GM12878 (cell line): ENCODE measurements around the gene NFKBIE. TPM values are rescaled to one million over a fixed set of nuclear protein-coding genes. Genes with fewer than 3 reads are reported as not detected.

Experiments used
- ATAC-seq: fragments of 200-7000 bp; cut with Tn5 transposase; 3 replicates; pipeline ENCODE4 v1.9.1; 2020; ENCODE audit warnings: mild to moderate bottlenecking, moderate library complexity
- BruUV-seq: library from RNA; stranded (reverse); fragments of 400-500 nt; replicated peaks from 2 replicates; lab custom pipeline; 2021; lab: Mats Ljungman, UMichigan
- CTCF ChIA-PET: fragments of 300-600 bp; sonication (Branson Sonifier 250); formaldehyde crosslinking; extraction: SDS; loops from one replicate; lab custom pipeline; 2021; ENCODE audit warnings: inconsistent platforms; lab: Yijun Ruan, JAX
- POLR2A ChIA-PET: fragments of 350-600 bp; formaldehyde crosslinking; extraction: SDS; loops from one replicate; lab custom pipeline; 2021; ENCODE audit warnings: inconsistent platforms; lab: Charles Lee
- RAD21 ChIA-PET: fragments of 300-600 bp; sonication (Branson Sonifier 250); formaldehyde crosslinking; loops from one replicate; lab custom pipeline; 2023; ENCODE audit warnings: antibody characterized with exemption; ENCODE audit not compliant: unreplicated experiment; lab: Charles Lee
- SMC1A ChIA-PET: fragments of 300-600 bp; sonication (Branson Sonifier 250); formaldehyde crosslinking; loops from one replicate; lab custom pipeline; 2023; ENCODE audit not compliant: unreplicated experiment, uncharacterized antibody; lab: Charles Lee
- DNase-seq: peaks from one replicate; pipeline ENCODE4 v3.0.0-alpha.2; 2011; ENCODE audit warnings: low read depth, low spot score
- FAIRE-seq: peaks from 3 replicates; lab custom pipeline; 2011; peaks lifted over from hg19 to GRCh38; lab: Jason Lieb, UNC
- H2AFZ ChIP-seq: 2 replicates; pipeline ENCODE4 v1.6.0; 2011; ENCODE audit warnings: low read depth, low read length, control low read depth; ENCODE audit not compliant: control insufficient read depth
- H3K27ac ChIP-seq: 2 replicates; pipeline ENCODE4 v1.5.1; 2011; ENCODE audit warnings: control low read depth; ENCODE audit not compliant: control insufficient read depth, insufficient read depth
- H3K27me3 ChIP-seq, 2 experiments: replicated peaks in 1 of 2; 2 replicates each; pipeline versions ENCODE4 v1.6.0 to v1.6.1; 2011; ENCODE audit warnings: low read length in 1 of 2; ENCODE audit not compliant: control insufficient read depth in 2 of 2, insufficient read depth in 2 of 2
- H3K36me3 ChIP-seq, 2 experiments: 2 replicates each; pipeline ENCODE4 v1.5.1; 2011; ENCODE audit warnings: low read length in 1 of 2; ENCODE audit not compliant: control insufficient read depth in 2 of 2, insufficient read depth in 2 of 2
- H3K4me1 ChIP-seq: 2 replicates; pipeline ENCODE4 v1.6.1; 2011; ENCODE audit warnings: mild to moderate bottlenecking, low read length, moderate library complexity, mixed read lengths; ENCODE audit not compliant: control insufficient read depth, insufficient read depth
- H3K4me2 ChIP-seq: 2 replicates; pipeline ENCODE4 v1.6.0; 2011; ENCODE audit warnings: control low read depth; ENCODE audit not compliant: control insufficient read depth, insufficient read depth
- H3K4me3 ChIP-seq: fragments of 200-600 bp; sonication (generic); 2 replicates; pipeline ENCODE4 v1.5.1; 2016
- H3K79me2 ChIP-seq: 2 replicates; pipeline ENCODE4 v1.6.0; 2011; ENCODE audit warnings: low read length; ENCODE audit not compliant: control insufficient read depth, insufficient read depth
- H3K9ac ChIP-seq: 2 replicates; pipeline ENCODE4 v1.8.0; 2011; ENCODE audit warnings: low read length, control low read depth, mixed read lengths; ENCODE audit not compliant: control insufficient read depth, insufficient read depth
- H3K9me3 ChIP-seq: replicated peaks from 3 replicates; pipeline ENCODE4 v1.5.1; 2011; ENCODE audit warnings: mild to moderate bottlenecking, low read length; ENCODE audit not compliant: control insufficient read depth, insufficient read depth
- H4K20me1 ChIP-seq: 2 replicates; pipeline ENCODE4 v1.6.0; 2011; ENCODE audit not compliant: control insufficient read depth, insufficient read depth
- BRCA1 ChIP-seq: IDR thresholded peaks from 2 replicates; pipeline ENCODE4 v1.6.1; 2011; ENCODE audit warnings: low read depth, low read length, improper control_type of control experiment
- CREM ChIP-seq: IDR thresholded peaks from 2 replicates; pipeline ENCODE4 v1.6.1; 2014; ENCODE audit warnings: antibody characterized with exemption, low read depth
- MAX ChIP-seq: IDR thresholded peaks from 2 replicates; pipeline ENCODE4 v1.6.1; 2012; ENCODE audit warnings: low read depth, low read length, improper control_type of control experiment
- NR2C2 ChIP-seq: IDR thresholded peaks from 2 replicates; pipeline ENCODE4 v1.6.1; 2011; ENCODE audit warnings: borderline replicate concordance, low read depth; ENCODE audit not compliant: control insufficient read depth, insufficient read length
- SIX5 ChIP-seq: IDR thresholded peaks from 2 replicates; pipeline ENCODE4 v1.6.1; 2011; ENCODE audit warnings: mild to moderate bottlenecking, low read depth, low read length, moderate library complexity; ENCODE audit not compliant: severe bottlenecking
- ZBTB4 ChIP-seq: fragments of 450-650 bp; formaldehyde crosslinking; IDR thresholded peaks from 2 replicates; pipeline ENCODE4 v1.4.0; 2022; ENCODE audit warnings: mild to moderate bottlenecking, moderate library complexity
- ZSCAN29 ChIP-seq: fragments of 450-650 bp; IDR thresholded peaks from 2 replicates; pipeline ENCODE4 v1.6.1; 2017; ENCODE audit warnings: mild to moderate bottlenecking, moderate library complexity
- WGBS: methylation state at CpG from one replicate; pipeline ENCODE4 v1.1.6; 2016; ENCODE audit warnings: low lambda C conversion rate; ENCODE audit not compliant: insufficient replicate concordance, insufficient coverage; ENCODE audit errors: missing lambda C conversion rate; 5-methylcytosine and 5-hydroxymethylcytosine counted together
- in situ Hi-C: fragments of 300-500 bp; cut with MboI; formaldehyde crosslinking; loops from 9 replicates; pipeline ENCODE4 v1.14.3; 2018; ENCODE audit warnings: mixed read lengths
- intact Hi-C: fragments of 100-400 bp; cut with micrococcal nuclease; formaldehyde crosslinking; loops from one replicate; pipeline ENCODE4 v1.14.2; 2022; ENCODE audit not compliant: unreplicated experiment
- polyA plus RNA-seq, 11 experiments: library from polyadenylated mRNA; depleted of rRNA in 4 of 11; unstranded in 6 of 11; stranded (reverse) in 5 of 11; fragments of >200 nt; fragmentation: Nextera tagmentation in 4 of 11; fragmentation: Illumina TruSeq in 1 of 11; extraction: Ambion mirVana in 4 of 11; extraction: Trizol in 1 of 11; gene quantifications; 1 replicate in 1 of 11; 2 replicates in 10 of 11; pipeline versions ENCODE4 v1.2.1 to v1.2.3, GENCODE V29; 2011 to 2016; ENCODE audit warnings: inconsistent platforms in 2 of 11, missing spikeins in 2 of 11, low read depth in 1 of 11
- total RNA-seq, 4 experiments: library from RNA; depleted of rRNA in 3 of 4; stranded (reverse); fragments of >200 nt in 3 of 4; fragmentation: Illumina TruSeq in 1 of 4; extraction: Trizol in 1 of 4; gene quantifications; 2 replicates each; pipeline versions ENCODE4 v1.2.1 to v1.2.3, GENCODE V29; 2013 to 2021
- TF ChIP-seq, protein P1 (sequence below): IDR thresholded peaks from 2 replicates; pipeline ENCODE4 v1.6.1; 2012; ENCODE audit warnings: mild to moderate bottlenecking, low read depth, low read length
- TF ChIP-seq, protein P2 (sequence below): fragments of 450-650 bp; IDR thresholded peaks from 2 replicates; pipeline ENCODE4 v1.6.1; 2016; ENCODE audit warnings: mild to moderate bottlenecking

NFKBIE gene
- total and polyA plus RNA-seq, 10 of the 15 experiments (the other 5 are each of a cell fraction or from before 2014, with no cell fraction given): 10.4 to 106 (median 38.8) TPM

DNA sequence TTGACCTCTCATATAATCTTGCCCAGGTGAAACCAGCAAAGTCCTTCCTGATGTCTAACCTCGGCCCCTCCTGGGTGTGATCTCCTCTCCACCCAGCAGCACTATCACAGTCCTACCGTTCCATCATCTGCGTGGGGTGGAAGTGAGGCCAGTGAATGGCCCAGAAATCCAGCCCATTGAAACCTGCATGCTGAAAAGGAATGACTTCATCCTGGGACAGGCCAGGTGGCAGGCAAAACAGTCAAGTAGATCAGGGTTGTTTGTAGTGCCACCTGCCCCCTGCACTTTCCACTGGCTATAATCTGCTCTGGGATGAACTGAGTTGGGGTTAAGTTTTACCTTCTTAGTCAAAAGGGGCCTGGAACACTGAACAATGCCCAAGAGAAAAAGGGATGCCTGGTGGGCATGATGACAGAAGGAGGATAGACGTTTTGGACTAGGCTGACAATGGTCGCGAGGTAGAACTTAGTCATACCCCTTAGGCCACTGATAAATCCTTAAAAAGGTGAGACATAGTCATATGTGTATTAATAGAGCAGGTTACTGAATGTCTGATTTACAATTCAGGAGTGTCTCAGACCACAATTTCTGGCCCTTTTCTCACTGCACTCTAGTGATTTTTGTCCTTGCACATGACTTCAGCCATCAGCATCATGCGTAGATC is 26.5 kb downstream of the NFKBIE start (continued):
- no peak for TF ChIP-seq ZBTB4 (CRISPR knock-in tag)

GRCh38 chr6:44237813-44238433 is 27.4 kb downstream of the NFKBIE start:
- POLR2A ChIA-PET: interaction anchor here (0.6 to 4.4 kb wide), 5 partner anchors 9 to 514 kb away, joined by 5 to 27 read pairs (median 7); partner anchors contain the start of gene HSP90AB1
- DNase-seq: no peak
- Histone ChIP-seq H2AFZ (peak overlapping the region; percentile 84), H3K4me2 (peak overlapping the region; percentile 91), H3K27ac (peak overlapping the region; percentile 71), H3K27me3 (no peaks in the 10 kb centered on the region), H3K79me2 (no peaks in the 10 kb centered on the region), H3K4me1 (peaks cover 8% of the 10 kb centered on the region), H4K20me1 (no peaks in the 10 kb centered on the region), H3K36me3 (peaks cover 0 to 6% of the 10 kb centered on the region in 2 experiments; a peak in 2 of 4 replicates), H3K9me3 (no peaks in the 10 kb centered on the region), H3K4me3 (peak overlapping the region; percentile 54; the same call in 1 of the 2 replicates), H3K9ac (peak overlapping the region; percentile 70)
- in situ Hi-C loops: loop anchor here (5.0 to 10.0 kb wide), 2 partner anchors 66 to 133 kb away; no protein-coding TSS in a partner anchor
- BruUV-seq: no TSS peak
- SMC1A ChIA-PET: interaction anchor here (0.6 to 2.4 kb wide), 9 partner anchors 11 to 69 kb away, joined by 3 to 6 read pairs (median 3); partner anchors contain the start of genes SLC29A1 and SLC35B2
- intact Hi-C loops: loop anchor here (1.0 kb wide), 1 partner anchor 66 kb away; no protein-coding TSS in a partner anchor
- ATAC-seq: peak; percentile 97
- WGBS: 4% methylated on average over 42 of the region's 42 CpGs
- FAIRE-seq: peak; percentile 49
- CTCF ChIA-PET: interaction anchor here (0.6 to 6.4 kb wide), 28 partner anchors 9 to 147 kb away, joined by 3 to 117 read pairs (median 4); partner anchors contain the start of genes HSP90AB1, SLC29A1 and SLC35B2
- RAD21 ChIA-PET: interaction anchor here (0.7 to 4.8 kb wide), 8 partner anchors 14 to 141 kb away, joined by 3 to 29 read pairs (median 8); partner anchors contain the start of gene SLC29A1
- TF ChIP-seq MAX (no peak), BRCA1 (no peak), ZSCAN29 (no peak), SIX5 (no peak), CREM (peak; percentile 71), NR2C2 (no peak)
- TF ChIP-seq, protein P1, sequence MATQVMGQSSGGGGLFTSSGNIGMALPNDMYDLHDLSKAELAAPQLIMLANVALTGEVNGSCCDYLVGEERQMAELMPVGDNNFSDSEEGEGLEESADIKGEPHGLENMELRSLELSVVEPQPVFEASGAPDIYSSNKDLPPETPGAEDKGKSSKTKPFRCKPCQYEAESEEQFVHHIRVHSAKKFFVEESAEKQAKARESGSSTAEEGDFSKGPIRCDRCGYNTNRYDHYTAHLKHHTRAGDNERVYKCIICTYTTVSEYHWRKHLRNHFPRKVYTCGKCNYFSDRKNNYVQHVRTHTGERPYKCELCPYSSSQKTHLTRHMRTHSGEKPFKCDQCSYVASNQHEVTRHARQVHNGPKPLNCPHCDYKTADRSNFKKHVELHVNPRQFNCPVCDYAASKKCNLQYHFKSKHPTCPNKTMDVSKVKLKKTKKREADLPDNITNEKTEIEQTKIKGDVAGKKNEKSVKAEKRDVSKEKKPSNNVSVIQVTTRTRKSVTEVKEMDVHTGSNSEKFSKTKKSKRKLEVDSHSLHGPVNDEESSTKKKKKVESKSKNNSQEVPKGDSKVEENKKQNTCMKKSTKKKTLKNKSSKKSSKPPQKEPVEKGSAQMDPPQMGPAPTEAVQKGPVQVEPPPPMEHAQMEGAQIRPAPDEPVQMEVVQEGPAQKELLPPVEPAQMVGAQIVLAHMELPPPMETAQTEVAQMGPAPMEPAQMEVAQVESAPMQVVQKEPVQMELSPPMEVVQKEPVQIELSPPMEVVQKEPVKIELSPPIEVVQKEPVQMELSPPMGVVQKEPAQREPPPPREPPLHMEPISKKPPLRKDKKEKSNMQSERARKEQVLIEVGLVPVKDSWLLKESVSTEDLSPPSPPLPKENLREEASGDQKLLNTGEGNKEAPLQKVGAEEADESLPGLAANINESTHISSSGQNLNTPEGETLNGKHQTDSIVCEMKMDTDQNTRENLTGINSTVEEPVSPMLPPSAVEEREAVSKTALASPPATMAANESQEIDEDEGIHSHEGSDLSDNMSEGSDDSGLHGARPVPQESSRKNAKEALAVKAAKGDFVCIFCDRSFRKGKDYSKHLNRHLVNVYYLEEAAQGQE: no peak
- TF ChIP-seq, protein P2, sequence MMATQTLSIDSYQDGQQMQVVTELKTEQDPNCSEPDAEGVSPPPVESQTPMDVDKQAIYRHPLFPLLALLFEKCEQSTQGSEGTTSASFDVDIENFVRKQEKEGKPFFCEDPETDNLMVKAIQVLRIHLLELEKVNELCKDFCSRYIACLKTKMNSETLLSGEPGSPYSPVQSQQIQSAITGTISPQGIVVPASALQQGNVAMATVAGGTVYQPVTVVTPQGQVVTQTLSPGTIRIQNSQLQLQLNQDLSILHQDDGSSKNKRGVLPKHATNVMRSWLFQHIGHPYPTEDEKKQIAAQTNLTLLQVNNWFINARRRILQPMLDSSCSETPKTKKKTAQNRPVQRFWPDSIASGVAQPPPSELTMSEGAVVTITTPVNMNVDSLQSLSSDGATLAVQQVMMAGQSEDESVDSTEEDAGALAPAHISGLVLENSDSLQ: no peak
